A549 treated with DMSO at 1 μM for 4 hours (cell line): ENCODE data around the gene GALNT7. TPM values are rescaled to one million over a fixed set of nuclear protein-coding genes. Genes with fewer than 3 reads are reported as not detected.

ENCODE experiments used
- total RNA-seq: library from RNA; stranded (reverse); fragments of 200-300 nt; extraction: Qiagen RNA extraction; gene quantifications from 5 replicates; pipeline ENCODE4 v1.2.3, GENCODE V29; 2022; ENCODE audit warnings: low read depth

GALNT7 gene, protein sequence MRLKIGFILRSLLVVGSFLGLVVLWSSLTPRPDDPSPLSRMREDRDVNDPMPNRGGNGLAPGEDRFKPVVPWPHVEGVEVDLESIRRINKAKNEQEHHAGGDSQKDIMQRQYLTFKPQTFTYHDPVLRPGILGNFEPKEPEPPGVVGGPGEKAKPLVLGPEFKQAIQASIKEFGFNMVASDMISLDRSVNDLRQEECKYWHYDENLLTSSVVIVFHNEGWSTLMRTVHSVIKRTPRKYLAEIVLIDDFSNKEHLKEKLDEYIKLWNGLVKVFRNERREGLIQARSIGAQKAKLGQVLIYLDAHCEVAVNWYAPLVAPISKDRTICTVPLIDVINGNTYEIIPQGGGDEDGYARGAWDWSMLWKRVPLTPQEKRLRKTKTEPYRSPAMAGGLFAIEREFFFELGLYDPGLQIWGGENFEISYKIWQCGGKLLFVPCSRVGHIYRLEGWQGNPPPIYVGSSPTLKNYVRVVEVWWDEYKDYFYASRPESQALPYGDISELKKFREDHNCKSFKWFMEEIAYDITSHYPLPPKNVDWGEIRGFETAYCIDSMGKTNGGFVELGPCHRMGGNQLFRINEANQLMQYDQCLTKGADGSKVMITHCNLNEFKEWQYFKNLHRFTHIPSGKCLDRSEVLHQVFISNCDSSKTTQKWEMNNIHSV
- 25.4 to 32.7 TPM (median 29.5 TPM) in 5 replicates for total RNA-seq

GRCh38 chr4:173168396-173169177, at the start of gene GALNT7:
Gene GALNT7 (plus strand): TSS chr4:173168811. CDS start chr4:173168836, 25 bp downstream.

DNA sequence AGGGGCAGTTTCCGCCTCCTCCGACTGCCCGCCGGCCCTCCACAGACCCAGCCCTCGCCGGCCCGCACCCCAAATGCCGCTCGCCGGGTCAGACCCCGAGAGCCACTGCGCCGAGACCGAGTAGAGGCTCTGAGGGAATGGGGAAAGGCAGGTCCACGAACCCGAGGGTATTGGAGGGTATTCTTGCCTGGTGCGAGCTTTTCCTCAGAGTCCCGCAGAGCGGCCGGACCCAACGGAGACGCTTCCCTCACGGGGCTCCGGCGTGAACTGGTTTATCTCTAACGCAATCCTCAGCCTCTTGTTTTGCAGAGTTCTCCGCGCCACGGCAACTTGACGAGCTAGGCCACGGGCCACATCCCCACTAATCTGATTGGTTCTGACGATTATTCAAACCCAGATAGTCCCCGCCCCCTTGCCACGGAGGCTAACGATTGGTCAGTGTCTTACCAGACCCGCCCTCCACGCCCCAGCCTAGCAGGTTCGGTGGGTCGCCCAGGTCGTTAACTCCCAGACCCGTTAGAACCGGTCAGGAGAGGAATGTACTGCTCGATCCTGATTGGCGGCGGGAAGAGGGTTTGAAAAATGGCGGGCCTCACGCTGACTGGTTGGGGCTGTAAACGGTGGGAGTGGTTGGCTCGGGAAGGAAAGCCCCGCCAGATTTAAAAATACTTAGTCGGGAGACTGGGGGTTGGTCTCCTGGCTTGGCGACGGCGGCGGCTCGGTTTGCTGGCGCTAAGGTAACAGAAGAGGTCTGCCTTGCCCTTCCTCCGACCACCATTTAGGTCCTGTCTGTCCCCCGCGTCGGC, 165.7 kb downstream of the GALNT7 start, which contains the start of gene HMGB2:
HMGB2 (minus strand) TSS at position 274 of the 806 bp plus-strand sequence. CDS start 709 bp downstream, outside the sequence.

DNA sequence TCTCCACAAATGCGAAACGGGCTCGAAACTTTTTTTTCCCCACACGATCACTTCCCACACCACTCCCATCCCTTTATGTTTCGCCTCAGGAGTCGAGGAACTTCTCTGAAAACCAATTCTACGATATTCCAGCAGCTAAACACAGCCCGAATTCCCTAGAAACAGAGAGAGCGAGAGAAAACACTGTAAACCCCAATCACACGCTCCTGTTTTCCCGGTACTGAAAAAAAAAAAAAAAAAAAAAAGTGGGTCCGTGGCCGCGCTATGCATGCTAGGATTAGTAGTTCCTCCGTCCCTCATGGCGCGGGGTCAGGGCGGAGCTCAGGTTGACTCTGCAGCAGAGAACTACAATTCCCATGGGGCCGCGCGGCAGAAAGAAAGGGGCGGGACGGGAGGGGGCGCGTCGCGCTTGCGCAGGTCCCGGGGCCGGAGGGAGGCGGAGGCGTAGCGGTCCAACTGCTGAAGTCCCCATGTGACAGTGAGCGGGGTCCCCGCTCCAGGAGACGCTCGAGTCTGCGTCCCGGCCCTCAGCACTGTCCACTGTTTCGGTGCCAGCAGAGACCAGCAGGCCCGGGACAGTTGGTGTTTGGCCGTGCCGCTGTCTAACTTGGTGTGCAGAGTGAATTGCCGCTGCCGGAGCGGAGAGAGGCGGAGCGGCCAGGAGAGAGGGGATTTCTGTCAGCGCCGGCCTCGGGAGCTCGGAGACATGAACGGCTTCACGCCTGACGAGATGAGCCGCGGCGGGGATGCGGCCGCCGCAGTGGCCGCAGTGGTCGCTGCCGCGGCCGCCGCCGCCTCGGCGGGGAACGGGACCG, 202.1 kb downstream of the GALNT7 start, which contains the start of gene SAP30:
SAP30 (plus strand) TSS at position 478 of the 815 bp plus-strand sequence; CDS start at position 707, 229 bp downstream.

Other genes with a start within 250 kb of the GALNT7 start
- 107 to 136 TPM (median 127 TPM) in 5 replicates for gene HMGB2, start 165.5 kb downstream of the GALNT7 start, total RNA-seq
- 18.2 to 22.3 TPM (median 19.4 TPM) in 5 replicates for gene SAP30, start 202.1 kb downstream of the GALNT7 start, total RNA-seq
- not detected in 5 replicates for gene SCRG1, start 230.3 kb downstream of the GALNT7 start, total RNA-seq